Suprapubic skin (tissue), 3 donors: ENCODE results near the gene ITGA4.

Source experiments
- EP300 ChIP-seq: sonication (generic); formaldehyde crosslinking; IDR thresholded peaks from one replicate; pipeline ENCODE4 v1.6.1; 2017; ENCODE audit warnings: antibody characterized with exemption
- TF ChIP-seq, protein P1 (sequence below), 2 donors: fragments of 200-600 bp in 1 of 2; fragments of 450-650 bp in 1 of 2; sonication (generic) in 1 of 2; IDR thresholded peaks; one replicate each; pipeline ENCODE4 v1.5.1; 2016 to 2019; ENCODE audit warnings: antibody characterized with exemption in 2 of 2, mild to moderate bottlenecking in 1 of 2, moderate library complexity in 1 of 2

DNA sequence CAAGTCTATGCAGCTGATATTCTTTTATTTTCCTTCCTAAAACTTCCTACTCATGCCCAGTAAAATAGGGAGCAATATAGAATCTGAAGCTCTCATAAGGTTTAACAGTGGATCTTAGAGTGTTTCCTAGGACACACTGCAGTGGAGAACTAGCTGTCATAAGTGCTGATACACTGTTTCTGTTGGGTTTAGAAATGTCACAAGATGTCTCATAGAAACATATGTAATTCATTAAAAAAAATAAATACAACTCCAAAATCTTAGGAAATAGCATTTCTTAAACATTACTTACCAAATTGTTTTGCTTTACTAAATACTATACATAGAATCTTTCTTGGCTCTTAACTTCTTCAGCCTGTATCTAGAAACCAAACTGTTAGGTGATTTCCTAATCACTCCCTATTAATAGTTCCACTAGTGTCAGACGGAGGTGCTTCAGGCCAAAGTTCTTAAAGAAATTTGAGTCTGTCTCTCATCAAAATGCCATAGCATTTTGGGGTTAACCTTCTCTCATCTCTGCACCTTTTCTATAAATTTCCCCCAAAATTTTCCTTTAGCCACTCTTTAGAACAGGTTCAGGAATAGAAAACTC is 106.0 kb downstream of the ITGA4 start:
- no peak for TF ChIP-seq EP300
- TF ChIP-seq, protein P1, sequence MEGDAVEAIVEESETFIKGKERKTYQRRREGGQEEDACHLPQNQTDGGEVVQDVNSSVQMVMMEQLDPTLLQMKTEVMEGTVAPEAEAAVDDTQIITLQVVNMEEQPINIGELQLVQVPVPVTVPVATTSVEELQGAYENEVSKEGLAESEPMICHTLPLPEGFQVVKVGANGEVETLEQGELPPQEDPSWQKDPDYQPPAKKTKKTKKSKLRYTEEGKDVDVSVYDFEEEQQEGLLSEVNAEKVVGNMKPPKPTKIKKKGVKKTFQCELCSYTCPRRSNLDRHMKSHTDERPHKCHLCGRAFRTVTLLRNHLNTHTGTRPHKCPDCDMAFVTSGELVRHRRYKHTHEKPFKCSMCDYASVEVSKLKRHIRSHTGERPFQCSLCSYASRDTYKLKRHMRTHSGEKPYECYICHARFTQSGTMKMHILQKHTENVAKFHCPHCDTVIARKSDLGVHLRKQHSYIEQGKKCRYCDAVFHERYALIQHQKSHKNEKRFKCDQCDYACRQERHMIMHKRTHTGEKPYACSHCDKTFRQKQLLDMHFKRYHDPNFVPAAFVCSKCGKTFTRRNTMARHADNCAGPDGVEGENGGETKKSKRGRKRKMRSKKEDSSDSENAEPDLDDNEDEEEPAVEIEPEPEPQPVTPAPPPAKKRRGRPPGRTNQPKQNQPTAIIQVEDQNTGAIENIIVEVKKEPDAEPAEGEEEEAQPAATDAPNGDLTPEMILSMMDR (IDR thresholded peaks at IDR 0.05): no peak
